ENCODE data around the gene BAZ2B. TPM values are rescaled to one million over a fixed set of nuclear protein-coding genes. Genes with fewer than 3 reads are reported as not detected.

BAZ2B gene
- total and polyA plus RNA-seq, 9 of the 15 experiments (the other 6 are each of a cell fraction or from before 2014, with no cell fraction given): 7.5 to 38.6 (median 19.8) TPM

DNA sequence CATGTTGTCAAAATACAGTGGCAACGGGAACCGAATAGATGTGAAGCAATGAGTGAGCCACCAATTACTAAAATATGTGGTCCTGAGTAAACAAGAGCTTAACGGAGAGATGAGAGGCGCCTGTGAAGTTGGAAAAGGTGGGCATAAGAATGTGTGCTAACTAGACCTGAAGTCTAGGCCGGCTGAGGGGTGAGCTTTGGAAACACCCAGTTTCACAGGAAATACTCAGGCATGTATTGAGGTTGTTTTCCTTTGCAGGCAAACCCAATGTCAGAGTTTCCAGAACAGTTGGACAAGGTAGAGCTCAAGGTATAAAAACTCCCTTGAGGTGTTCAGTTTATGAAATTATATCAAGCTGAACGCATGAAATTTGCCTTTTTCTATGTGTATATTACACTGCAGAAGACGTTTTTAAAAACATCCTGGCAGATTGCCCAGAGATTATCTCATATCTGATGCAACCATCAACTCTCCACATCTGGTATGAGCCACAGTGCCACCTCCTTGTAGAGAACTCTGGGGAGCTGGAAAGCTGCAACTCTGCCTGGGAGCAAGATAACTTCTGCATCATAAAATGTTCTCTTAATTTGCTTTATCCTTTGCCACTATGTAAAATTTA, 325.9 kb downstream of the BAZ2B start (continued):
- TF ChIP-seq, protein P1, sequence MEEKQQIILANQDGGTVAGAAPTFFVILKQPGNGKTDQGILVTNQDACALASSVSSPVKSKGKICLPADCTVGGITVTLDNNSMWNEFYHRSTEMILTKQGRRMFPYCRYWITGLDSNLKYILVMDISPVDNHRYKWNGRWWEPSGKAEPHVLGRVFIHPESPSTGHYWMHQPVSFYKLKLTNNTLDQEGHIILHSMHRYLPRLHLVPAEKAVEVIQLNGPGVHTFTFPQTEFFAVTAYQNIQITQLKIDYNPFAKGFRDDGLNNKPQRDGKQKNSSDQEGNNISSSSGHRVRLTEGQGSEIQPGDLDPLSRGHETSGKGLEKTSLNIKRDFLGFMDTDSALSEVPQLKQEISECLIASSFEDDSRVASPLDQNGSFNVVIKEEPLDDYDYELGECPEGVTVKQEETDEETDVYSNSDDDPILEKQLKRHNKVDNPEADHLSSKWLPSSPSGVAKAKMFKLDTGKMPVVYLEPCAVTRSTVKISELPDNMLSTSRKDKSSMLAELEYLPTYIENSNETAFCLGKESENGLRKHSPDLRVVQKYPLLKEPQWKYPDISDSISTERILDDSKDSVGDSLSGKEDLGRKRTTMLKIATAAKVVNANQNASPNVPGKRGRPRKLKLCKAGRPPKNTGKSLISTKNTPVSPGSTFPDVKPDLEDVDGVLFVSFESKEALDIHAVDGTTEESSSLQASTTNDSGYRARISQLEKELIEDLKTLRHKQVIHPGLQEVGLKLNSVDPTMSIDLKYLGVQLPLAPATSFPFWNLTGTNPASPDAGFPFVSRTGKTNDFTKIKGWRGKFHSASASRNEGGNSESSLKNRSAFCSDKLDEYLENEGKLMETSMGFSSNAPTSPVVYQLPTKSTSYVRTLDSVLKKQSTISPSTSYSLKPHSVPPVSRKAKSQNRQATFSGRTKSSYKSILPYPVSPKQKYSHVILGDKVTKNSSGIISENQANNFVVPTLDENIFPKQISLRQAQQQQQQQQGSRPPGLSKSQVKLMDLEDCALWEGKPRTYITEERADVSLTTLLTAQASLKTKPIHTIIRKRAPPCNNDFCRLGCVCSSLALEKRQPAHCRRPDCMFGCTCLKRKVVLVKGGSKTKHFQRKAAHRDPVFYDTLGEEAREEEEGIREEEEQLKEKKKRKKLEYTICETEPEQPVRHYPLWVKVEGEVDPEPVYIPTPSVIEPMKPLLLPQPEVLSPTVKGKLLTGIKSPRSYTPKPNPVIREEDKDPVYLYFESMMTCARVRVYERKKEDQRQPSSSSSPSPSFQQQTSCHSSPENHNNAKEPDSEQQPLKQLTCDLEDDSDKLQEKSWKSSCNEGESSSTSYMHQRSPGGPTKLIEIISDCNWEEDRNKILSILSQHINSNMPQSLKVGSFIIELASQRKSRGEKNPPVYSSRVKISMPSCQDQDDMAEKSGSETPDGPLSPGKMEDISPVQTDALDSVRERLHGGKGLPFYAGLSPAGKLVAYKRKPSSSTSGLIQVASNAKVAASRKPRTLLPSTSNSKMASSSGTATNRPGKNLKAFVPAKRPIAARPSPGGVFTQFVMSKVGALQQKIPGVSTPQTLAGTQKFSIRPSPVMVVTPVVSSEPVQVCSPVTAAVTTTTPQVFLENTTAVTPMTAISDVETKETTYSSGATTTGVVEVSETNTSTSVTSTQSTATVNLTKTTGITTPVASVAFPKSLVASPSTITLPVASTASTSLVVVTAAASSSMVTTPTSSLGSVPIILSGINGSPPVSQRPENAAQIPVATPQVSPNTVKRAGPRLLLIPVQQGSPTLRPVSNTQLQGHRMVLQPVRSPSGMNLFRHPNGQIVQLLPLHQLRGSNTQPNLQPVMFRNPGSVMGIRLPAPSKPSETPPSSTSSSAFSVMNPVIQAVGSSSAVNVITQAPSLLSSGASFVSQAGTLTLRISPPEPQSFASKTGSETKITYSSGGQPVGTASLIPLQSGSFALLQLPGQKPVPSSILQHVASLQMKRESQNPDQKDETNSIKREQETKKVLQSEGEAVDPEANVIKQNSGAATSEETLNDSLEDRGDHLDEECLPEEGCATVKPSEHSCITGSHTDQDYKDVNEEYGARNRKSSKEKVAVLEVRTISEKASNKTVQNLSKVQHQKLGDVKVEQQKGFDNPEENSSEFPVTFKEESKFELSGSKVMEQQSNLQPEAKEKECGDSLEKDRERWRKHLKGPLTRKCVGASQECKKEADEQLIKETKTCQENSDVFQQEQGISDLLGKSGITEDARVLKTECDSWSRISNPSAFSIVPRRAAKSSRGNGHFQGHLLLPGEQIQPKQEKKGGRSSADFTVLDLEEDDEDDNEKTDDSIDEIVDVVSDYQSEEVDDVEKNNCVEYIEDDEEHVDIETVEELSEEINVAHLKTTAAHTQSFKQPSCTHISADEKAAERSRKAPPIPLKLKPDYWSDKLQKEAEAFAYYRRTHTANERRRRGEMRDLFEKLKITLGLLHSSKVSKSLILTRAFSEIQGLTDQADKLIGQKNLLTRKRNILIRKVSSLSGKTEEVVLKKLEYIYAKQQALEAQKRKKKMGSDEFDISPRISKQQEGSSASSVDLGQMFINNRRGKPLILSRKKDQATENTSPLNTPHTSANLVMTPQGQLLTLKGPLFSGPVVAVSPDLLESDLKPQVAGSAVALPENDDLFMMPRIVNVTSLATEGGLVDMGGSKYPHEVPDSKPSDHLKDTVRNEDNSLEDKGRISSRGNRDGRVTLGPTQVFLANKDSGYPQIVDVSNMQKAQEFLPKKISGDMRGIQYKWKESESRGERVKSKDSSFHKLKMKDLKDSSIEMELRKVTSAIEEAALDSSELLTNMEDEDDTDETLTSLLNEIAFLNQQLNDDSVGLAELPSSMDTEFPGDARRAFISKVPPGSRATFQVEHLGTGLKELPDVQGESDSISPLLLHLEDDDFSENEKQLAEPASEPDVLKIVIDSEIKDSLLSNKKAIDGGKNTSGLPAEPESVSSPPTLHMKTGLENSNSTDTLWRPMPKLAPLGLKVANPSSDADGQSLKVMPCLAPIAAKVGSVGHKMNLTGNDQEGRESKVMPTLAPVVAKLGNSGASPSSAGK (IDR thresholded peaks at IDR 0.05): no peak
- no peak for TF ChIP-seq NCOA1 (IDR thresholded peaks at IDR 0.05; ENCODE audit: low read depth)
- no peak for TF ChIP-seq LARP7 (IDR thresholded peaks at IDR 0.05)
- TF ChIP-seq ZKSCAN3 (CRISPR knock-in tag; IDR thresholded peaks at IDR 0.05): no peak
- no peak for TF ChIP-seq FUS (optimal IDR thresholded peaks at IDR 0.05; ENCODE audit: low read depth, low read length)
- no peak for TF ChIP-seq ZNF143 (CRISPR knock-in tag; IDR thresholded peaks at IDR 0.05)
- peak; percentile 83 for TF ChIP-seq GATA2 (CRISPR knock-in tag; IDR thresholded peaks at IDR 0.05)
- no peak for TF ChIP-seq ZNF57 (CRISPR knock-in tag; IDR thresholded peaks at IDR 0.05)
- no peak for TF ChIP-seq ZNF212 (CRISPR knock-in tag; IDR thresholded peaks at IDR 0.05)
- TF ChIP-seq TCF3 (CRISPR knock-in tag; IDR thresholded peaks at IDR 0.05): no peak
- no peak for TF ChIP-seq LCOR (CRISPR knock-in tag; IDR thresholded peaks at IDR 0.05)
- TF ChIP-seq, protein P2, sequence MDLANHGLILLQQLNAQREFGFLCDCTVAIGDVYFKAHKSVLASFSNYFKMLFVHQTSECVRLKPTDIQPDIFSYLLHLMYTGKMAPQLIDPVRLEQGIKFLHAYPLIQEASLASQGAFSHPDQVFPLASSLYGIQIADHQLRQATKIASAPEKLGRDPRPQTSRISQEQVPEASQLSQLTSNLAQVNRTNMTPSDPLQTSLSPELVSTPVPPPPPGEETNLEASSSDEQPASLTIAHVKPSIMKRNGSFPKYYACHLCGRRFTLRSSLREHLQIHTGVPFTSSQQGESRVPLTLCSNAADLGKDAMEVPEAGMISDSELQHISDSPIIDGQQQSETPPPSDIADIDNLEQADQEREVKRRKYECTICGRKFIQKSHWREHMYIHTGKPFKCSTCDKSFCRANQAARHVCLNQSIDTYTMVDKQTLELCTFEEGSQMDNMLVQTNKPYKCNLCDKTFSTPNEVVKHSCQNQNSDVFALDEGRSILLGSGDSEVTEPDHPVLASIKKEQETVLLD (IDR thresholded peaks at IDR 0.05): no peak
- TF ChIP-seq MTF1 (CRISPR knock-in tag; IDR thresholded peaks at IDR 0.05; ENCODE audit: borderline replicate concordance): no peak
- no peak for TF ChIP-seq TAF9B (IDR thresholded peaks at IDR 0.05; ENCODE audit: partially characterized antibody)
- TF ChIP-seq ZBTB1 (CRISPR knock-in tag; IDR thresholded peaks at IDR 0.05; ENCODE audit: borderline replicate concordance, low read depth): no peak
- no peak for TF ChIP-seq CREB1 (IDR thresholded peaks at IDR 0.05)
- no peak for TF ChIP-seq CREB1 (CRISPR knock-in tag; IDR thresholded peaks at IDR 0.05)
- TF ChIP-seq ATF7 (IDR thresholded peaks at IDR 0.05): peak; percentile 63; the same call in 1 of the 2 replicates

Measured in K562 (cell line).